Fibroblast of skin of right quadriceps (primary cell): Measurements from ENCODE around the gene ADRA2C.
"Not testable (repeated sequence)": the region's sequence is repeated elsewhere in the genome, so short reads cannot be mapped to it uniquely, and the experiment has no call there.

ENCODE experiments used
- DNase-seq: peaks from one replicate; pipeline ENCODE4 v3.0.0-alpha.2; 2013

Gene ADRA2C

GRCh38 chr4:3801521-3801920 lies 35.3 kb downstream of the ADRA2C start:
- DNase-seq, result no peak

DNA sequence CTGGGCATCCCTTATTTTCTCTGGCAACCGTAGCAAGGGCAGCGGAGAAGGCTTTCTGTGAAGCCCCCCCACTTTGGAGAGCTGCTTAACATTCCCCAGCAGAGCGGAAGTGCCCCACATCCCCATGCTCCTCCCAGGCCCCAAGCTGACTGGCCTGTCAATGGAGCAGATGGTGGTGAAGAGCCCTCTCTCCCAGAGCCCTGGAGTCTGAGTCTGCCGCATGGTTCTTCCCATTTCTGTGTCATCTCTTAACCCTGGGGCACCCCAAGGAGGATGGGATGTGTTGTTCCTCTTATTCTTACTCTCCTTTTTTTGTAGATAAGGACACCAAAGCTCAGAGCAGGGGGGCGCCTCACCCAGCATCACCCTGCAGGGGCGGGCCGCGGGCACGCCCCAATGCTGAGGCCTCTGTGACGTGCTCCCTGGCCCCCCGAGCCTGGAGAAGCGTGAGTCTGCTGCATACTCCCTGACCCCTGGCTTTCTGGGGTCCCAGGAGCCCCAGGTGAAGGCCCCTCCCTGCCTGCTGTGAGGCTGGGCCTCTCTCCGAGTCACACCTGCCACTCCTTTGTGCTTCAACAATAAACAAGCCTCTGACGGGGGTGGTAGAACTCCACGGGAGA lies 35.9 kb downstream of the ADRA2C start:
- no peak for DNase-seq

GRCh38 chr4:3802571-3803474 lies 36.6 kb downstream of the ADRA2C start:
- no peak for DNase-seq

DNA sequence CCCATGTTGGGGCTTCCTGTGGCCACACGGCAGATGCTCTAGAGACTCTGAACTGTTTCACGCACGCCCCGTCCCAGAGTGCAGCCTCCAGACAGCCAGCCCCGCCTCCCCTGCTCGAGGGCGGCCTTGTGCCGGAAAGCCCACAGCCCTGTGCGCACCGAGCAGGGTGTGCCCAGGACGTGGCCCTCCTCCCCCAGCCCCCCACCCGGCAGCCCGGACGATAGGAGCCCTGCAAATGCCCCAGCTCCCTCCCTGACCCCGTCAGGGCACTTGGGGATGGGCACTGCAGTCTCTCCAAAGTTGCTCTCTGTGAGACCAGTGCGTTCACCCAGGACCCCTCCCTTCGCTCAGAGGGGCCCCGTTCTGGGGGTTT lies 37.3 kb downstream of the ADRA2C start:
- DNase-seq, result no peak

DNA sequence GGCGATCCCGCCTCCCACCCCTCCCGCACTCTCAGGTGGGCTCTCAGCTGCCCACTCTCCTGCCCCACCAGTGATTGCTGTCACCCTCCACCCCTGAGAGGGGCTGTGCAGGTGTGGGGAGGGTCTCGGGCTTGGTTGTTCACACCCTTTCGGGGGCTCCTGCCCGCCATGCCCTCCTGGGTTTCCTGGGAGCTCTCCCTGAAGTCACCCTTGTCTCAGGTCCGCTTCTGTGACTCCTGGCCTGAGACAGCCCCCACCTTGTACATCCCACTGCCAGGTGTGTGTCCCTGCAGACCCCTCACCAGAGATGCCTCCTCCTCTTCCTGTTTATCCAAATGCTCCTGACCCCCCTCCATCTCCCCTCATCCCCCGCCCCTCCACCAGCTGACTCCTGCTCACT lies 37.8 kb downstream of the ADRA2C start:
- no peak for DNase-seq

DNA sequence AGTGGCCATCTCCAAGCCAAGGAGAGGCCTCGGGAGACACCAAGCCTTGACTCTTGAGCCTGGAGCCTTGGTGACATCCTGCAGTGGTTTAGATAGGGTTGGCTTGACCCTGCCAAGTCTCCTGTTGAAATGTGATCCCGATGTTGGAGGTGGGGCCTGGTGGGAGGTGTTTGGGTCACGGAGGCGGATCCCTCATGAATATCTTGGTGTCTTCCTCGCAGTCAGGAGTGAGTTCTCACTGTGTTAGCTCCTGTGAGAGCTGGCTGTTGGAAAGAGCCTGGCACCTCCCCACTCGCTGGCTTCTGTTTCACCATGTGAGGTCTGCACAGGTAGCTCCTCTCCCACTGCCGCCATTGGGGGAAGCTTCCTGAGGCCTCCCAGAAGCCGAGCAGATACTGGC lies 38.8 kb downstream of the ADRA2C start:
- no peak for DNase-seq

- DNase-seq, result no peak
These were observed 39.5 kb downstream of the ADRA2C start for GRCh38 chr4:3805731-3806130.

- no peak for DNase-seq
These were observed 41.1 kb downstream of the ADRA2C start for GRCh38 chr4:3807311-3807710.

- no peak for DNase-seq
These were observed 41.8 kb downstream of the ADRA2C start for GRCh38 chr4:3807822-3808496.

GRCh38 chr4:3808597-3808996 lies 42.4 kb downstream of the ADRA2C start:
- DNase-seq, result no peak

DNA sequence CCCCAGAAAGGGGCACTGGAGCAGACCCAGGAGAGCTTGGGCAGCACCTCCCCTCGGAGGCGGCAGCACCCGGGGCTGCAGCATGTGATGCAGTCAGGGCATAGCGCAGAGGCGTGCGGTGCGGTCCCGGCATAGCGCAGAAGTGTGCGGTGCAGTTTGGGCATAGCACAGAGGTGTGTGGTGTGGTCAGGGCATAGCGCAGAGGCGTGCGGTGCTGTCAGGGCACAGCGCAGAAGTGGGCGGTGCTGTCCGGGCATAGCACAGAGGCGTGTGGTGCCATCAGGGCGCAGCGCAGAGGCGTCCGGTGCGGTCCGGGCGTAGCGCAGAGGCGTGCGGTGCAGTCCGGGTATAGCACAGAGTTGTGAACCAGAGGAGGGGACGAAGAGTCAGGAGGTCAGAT lies 42.8 kb downstream of the ADRA2C start:
- no peak for DNase-seq

DNA sequence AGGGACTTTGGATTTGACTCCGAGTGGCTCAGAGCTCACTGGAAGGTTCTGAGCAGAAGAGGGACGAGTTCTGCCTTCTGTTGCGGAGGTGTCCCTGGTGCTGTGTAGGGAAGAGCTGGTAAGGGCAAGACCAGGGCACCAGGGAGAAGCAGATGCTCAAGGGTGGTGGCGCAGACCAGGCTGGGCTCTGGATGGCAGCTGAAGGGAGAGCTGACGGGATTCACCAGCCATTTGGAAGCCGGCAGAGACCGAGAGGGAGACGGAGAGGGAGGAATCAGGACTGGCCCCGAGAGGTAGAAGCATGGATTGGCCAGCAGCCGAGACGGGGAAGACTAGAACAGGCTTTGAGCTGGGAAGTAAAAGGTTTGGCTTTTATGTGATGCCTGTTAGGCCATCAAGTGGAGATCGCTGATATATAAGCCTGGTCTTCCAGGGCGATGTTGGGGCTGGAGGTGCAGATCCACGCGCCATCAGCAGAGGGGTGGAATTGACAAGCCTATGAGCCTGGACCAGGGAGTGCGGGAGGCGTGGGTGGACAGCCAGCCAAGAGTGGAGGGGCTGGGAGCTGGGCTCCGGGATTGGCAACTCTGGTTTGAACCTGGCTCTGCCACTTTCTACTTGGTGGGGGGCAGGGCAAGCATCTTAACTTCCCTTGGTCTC lies 43.4 kb downstream of the ADRA2C start:
- no peak for DNase-seq

- no peak for DNase-seq
These were observed 44.0 kb downstream of the ADRA2C start for GRCh38 chr4:3810111-3810680.

DNA sequence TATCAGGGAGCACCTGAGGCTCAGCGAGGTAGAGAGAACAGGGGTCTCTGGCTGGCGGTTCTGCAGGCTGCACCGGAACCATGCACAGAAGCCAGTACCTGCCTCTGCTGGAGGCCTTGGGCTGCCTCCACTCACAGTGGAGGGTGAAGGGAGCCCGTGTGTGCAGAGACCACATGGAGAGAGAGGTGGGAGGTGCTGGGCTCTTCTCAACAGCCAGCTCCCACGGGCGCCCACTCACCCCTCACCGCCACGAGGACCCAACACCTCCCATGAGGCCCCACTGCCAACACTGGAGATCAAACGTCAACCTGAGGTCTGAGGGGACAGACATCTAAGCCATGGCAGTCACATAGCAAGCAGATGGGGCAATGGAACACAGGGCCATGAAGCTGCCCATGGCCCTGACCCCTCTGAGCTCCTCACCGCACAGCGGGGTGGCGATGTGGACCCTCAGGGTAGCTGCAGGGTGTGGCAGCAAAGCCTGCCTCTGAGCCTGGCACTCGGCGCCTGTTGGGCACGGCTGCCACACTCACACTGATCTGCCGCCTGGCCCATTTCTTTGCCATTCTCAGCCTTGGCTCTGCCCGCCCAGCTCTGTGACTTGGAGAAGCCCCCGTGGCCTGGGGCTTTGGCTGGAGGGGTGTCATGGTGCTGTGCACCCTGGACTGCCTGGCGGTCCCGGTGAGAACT lies 44.8 kb downstream of the ADRA2C start:
- DNase-seq, result no peak

DNA sequence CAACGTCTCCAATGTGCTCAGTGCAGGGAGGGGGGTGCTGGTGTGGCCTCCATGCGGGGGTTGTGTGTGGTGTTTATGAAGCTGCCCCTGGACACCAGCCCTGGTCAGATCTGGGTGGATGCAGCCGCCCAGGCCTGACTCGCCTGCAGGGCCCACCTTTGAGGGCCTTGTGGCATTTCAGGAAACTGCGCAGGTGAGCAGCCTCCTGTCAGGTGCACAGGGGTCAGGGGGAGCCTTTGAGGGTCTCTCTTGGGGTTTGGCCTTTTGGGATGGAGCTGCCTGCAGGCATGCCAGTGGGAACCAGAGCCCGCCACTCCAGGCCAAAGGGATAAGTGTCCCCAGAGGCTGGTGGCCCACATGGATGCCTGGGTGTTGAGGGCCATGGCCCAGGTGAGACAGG lies 45.4 kb downstream of the ADRA2C start:
- no peak for DNase-seq

DNA sequence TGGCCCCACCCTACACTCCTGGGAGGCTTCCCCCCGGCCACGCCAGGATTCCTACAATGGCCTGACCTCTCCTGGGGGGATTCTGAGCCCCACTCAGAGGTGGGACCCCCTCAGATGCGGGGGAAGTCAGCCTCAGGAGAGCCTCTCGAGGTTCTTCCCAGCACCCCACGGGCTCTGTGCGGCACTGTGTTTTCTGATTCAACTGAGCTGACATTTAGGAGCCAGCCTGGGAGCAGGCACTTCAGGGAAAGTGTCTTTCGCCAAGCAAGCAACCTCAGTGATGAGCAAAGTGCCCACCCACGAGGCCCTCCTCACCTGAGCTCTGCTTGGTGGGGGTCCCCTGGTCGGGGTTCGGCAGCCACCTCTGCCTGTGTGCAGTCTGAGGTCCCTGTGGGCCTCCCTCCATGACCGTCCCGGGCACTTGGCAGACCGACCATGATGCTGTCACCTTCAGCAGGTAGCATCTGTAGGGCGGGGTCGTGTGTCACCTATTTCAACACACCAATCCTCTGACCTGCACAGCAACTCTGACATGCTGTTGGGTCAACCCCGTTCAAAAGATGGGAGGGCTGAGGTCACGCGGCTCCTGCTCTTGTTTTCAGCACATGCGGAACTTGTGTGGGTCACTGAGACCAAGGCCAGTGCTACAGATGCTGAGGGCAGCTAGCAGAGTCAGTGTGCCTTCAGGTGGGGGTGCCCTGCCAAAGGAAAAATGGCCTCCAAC lies 46.2 kb downstream of the ADRA2C start:
- DNase-seq, result no peak

- no peak for DNase-seq
These were observed 47.2 kb downstream of the ADRA2C start for GRCh38 chr4:3813151-3814052.

- DNase-seq, result no peak
These were observed 47.9 kb downstream of the ADRA2C start for GRCh38 chr4:3814053-3814570.

GRCh38 chr4:3814838-3815237 lies 48.7 kb downstream of the ADRA2C start:
- not testable (repeated sequence) for DNase-seq

DNA sequence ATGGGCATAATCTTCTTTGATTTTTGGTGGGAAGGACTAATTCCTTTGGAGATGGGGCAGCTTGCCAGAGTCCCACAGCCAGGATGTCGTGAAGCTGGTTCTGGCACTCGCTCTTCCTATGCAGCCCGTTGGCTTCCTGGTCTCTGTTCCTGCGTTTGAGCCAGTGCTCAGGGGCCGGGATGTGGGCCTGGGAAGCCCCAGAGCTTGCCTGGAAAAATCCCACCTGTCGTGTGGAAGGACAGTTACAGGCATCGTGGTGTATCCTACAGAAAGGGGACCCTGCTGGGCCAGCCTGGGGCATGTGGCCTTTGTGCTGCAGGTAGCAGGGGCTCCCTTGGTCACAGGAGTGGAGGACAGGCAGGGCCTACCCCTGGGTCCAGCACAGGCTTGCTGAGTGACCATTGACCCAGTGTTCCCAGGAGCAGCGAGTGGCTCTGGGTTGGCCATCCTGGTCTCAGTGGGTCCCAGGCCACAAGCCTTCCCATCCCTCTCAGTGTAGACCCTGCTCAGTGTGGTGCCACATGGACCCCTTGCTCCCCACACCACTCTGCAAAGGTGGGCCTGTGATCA lies 50.2 kb downstream of the ADRA2C start:
- DNase-seq, result no peak
